Measurements from ENCODE around the gene TLR10.

GRCh38 chr4:38747629-38748028 lies 35.2 kb downstream of the TLR10 start:
- TF ChIP-seq CTCF (IDR thresholded peaks at IDR 0.05 in 4 of 5, conservative IDR thresholded peaks at IDR 0.05 in 1 of 5): no peak
- TF ChIP-seq POLR2A (IDR thresholded peaks at IDR 0.05): no peak
